Measurements from ENCODE around the gene CLCN7. TPM values are rescaled to one million over a fixed set of nuclear protein-coding genes. Genes with fewer than 3 reads are reported as not detected.

CLCN7 gene
- total and polyA plus RNA-seq, 2 of the 13 experiments (the other 11 are each of a cell fraction or from before 2014, with no cell fraction given), result 24.6 to 25.1 TPM

DNA sequence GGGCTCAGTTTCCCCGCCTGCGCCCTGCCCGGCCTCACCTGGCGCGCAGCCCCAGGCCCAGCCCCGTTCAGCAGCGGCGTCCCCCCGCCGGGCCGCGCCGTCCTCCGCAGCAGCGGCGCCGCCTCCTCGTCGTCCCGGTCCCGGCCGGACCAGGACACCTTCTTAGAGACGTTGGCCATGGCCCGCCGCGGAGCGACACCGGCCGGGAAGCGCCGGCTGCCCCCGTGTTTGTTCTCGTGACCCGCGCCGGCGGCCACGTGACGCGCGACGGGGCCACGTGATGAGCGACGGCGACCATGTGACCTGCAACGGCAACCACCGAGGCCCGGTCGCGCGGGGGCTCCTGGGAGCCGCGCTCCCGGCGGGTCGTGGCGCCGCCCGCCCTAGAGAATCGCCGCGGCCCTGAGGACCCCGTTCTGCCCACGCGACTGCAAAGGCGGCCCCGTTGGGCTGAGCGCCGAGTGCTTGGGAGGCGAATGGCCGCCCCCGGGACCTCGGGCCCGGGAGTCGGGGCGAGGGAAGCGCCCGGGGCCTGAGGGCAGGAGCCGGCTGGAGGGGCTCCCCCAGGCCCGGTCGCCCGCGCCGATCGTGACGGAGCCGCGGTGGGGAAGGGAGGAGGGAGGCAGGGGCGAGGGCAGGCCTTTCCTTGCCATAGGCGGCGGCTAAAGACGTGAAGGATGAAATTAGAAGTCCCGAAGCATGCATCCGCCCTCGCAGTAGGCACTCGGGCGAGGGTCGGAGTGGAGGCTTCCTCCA lies at the start of gene CLCN7 (continued):
- TF ChIP-seq BRD4 (CRISPR knock-in tag; IDR thresholded peaks at IDR 0.05), result peak; percentile 71; the same call in 1 of the 2 replicates
- no peak for TF ChIP-seq ZSCAN29 (CRISPR knock-in tag; conservative IDR thresholded peaks at IDR 0.05)
- no peak; the same call in 1 of the 2 replicates for TF ChIP-seq DNMT1 (CRISPR knock-in tag; IDR thresholded peaks at IDR 0.05)
- TF ChIP-seq REPIN1 (CRISPR knock-in tag; IDR thresholded peaks at IDR 0.05; ENCODE audit: borderline replicate concordance, low read depth), result peak; percentile 48; the same call in 1 of the 2 replicates
- TF ChIP-seq JDP2 (CRISPR knock-in tag; IDR thresholded peaks at IDR 0.05; ENCODE audit: borderline replicate concordance), result no peak; the same call in 1 of the 2 replicates
- TF ChIP-seq, protein P1, sequence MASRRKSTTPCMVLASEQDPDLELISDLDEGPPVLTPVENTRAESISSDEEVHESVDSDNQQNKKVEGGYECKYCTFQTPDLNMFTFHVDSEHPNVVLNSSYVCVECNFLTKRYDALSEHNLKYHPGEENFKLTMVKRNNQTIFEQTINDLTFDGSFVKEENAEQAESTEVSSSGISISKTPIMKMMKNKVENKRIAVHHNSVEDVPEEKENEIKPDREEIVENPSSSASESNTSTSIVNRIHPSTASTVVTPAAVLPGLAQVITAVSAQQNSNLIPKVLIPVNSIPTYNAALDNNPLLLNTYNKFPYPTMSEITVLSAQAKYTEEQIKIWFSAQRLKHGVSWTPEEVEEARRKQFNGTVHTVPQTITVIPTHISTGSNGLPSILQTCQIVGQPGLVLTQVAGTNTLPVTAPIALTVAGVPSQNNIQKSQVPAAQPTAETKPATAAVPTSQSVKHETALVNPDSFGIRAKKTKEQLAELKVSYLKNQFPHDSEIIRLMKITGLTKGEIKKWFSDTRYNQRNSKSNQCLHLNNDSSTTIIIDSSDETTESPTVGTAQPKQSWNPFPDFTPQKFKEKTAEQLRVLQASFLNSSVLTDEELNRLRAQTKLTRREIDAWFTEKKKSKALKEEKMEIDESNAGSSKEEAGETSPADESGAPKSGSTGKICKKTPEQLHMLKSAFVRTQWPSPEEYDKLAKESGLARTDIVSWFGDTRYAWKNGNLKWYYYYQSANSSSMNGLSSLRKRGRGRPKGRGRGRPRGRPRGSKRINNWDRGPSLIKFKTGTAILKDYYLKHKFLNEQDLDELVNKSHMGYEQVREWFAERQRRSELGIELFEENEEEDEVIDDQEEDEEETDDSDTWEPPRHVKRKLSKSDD (CRISPR knock-in tag; IDR thresholded peaks at IDR 0.05; ENCODE audit: low read depth), result 0 out of 2 replicates have a peak, but pooled peaks have one; percentile 38
- TF ChIP-seq, protein P2, sequence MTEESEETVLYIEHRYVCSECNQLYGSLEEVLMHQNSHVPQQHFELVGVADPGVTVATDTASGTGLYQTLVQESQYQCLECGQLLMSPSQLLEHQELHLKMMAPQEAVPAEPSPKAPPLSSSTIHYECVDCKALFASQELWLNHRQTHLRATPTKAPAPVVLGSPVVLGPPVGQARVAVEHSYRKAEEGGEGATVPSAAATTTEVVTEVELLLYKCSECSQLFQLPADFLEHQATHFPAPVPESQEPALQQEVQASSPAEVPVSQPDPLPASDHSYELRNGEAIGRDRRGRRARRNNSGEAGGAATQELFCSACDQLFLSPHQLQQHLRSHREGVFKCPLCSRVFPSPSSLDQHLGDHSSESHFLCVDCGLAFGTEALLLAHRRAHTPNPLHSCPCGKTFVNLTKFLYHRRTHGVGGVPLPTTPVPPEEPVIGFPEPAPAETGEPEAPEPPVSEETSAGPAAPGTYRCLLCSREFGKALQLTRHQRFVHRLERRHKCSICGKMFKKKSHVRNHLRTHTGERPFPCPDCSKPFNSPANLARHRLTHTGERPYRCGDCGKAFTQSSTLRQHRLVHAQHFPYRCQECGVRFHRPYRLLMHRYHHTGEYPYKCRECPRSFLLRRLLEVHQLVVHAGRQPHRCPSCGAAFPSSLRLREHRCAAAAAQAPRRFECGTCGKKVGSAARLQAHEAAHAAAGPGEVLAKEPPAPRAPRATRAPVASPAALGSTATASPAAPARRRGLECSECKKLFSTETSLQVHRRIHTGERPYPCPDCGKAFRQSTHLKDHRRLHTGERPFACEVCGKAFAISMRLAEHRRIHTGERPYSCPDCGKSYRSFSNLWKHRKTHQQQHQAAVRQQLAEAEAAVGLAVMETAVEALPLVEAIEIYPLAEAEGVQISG (CRISPR knock-in tag; IDR thresholded peaks at IDR 0.05), result peak; percentile 91
- TF ChIP-seq STAT5B (CRISPR knock-in tag; IDR thresholded peaks at IDR 0.05), result no peak
- peak; percentile 95 for TF ChIP-seq ZFP36L1 (CRISPR knock-in tag; IDR thresholded peaks at IDR 0.05)
- peak; percentile 88; the same call in 1 of the 2 replicates for TF ChIP-seq ZNF816 (CRISPR knock-in tag; IDR thresholded peaks at IDR 0.05; ENCODE audit: borderline replicate concordance)
- no peak for TF ChIP-seq CC2D1A (CRISPR knock-in tag; IDR thresholded peaks at IDR 0.05)
- TF ChIP-seq NCOA2 (CRISPR knock-in tag; IDR thresholded peaks at IDR 0.05), result peak; percentile 11; the same call in 1 of the 2 replicates
- TF ChIP-seq, protein P3, sequence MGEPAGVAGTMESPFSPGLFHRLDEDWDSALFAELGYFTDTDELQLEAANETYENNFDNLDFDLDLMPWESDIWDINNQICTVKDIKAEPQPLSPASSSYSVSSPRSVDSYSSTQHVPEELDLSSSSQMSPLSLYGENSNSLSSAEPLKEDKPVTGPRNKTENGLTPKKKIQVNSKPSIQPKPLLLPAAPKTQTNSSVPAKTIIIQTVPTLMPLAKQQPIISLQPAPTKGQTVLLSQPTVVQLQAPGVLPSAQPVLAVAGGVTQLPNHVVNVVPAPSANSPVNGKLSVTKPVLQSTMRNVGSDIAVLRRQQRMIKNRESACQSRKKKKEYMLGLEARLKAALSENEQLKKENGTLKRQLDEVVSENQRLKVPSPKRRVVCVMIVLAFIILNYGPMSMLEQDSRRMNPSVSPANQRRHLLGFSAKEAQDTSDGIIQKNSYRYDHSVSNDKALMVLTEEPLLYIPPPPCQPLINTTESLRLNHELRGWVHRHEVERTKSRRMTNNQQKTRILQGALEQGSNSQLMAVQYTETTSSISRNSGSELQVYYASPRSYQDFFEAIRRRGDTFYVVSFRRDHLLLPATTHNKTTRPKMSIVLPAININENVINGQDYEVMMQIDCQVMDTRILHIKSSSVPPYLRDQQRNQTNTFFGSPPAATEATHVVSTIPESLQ (CRISPR knock-in tag; conservative IDR thresholded peaks at IDR 0.05), result no peak
- peak; percentile 70; the same call in 1 of the 2 replicates for TF ChIP-seq ZNF83 (CRISPR knock-in tag; IDR thresholded peaks at IDR 0.05; ENCODE audit: borderline replicate concordance)
- TF ChIP-seq CHD2 (IDR thresholded peaks at IDR 0.05; ENCODE audit: low read depth, low read length), result no peak
- TF ChIP-seq ZNF274 (CRISPR knock-in tag; IDR thresholded peaks at IDR 0.05), result peak; percentile 88; the same call in 1 of the 2 replicates
- TF ChIP-seq FOXO1 (CRISPR knock-in tag; IDR thresholded peaks at IDR 0.05), result peak; percentile 38; the same call in 1 of the 2 replicates
- TF ChIP-seq, protein P4, sequence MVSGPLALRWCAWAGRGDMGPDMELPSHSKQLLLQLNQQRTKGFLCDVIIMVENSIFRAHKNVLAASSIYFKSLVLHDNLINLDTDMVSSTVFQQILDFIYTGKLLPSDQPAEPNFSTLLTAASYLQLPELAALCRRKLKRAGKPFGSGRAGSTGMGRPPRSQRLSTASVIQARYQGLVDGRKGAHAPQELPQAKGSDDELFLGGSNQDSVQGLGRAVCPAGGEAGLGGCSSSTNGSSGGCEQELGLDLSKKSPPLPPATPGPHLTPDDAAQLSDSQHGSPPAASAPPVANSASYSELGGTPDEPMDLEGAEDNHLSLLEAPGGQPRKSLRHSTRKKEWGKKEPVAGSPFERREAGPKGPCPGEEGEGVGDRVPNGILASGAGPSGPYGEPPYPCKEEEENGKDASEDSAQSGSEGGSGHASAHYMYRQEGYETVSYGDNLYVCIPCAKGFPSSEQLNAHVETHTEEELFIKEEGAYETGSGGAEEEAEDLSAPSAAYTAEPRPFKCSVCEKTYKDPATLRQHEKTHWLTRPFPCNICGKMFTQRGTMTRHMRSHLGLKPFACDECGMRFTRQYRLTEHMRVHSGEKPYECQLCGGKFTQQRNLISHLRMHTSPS (CRISPR knock-in tag; IDR thresholded peaks at IDR 0.05; ENCODE audit: low read depth), result peak; percentile 37; the same call in 1 of the 2 replicates
- 0 out of 2 replicates have a peak, but pooled peaks have one; percentile 58 for TF ChIP-seq KAT7 (CRISPR knock-in tag; IDR thresholded peaks at IDR 0.05; ENCODE audit: borderline replicate concordance)
- no peak for TF ChIP-seq ARNT (IDR thresholded peaks at IDR 0.05)
